EL (cell line): ENCODE measurements around the gene NRG4.
"Not testable (repeated sequence)": the region's sequence is repeated elsewhere in the genome, so short reads cannot be mapped to it uniquely, and the experiment has no call there.

Experiments
- DNase-seq: peaks from one replicate; pipeline ENCODE4 v3.0.0-alpha.2; 2016

Gene NRG4

DNA sequence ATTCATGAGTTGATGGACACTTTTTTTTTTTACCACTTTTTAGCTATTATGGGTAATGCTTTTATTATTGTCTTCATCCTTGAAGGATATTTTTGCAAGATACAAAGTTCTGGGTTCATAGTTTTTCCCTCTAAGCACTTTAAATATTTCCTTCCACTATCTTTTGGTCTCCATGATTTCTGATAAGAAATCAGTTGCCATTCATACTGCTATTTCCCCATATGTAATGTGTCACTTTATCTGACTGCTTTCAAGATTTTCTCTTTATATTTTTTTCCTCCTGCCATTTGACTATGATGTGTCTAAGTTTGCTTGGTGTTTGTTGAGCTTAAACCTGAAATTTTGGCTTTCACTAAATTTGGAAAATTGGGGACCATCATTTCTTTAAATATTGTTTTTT, 19.3 kb downstream of the NRG4 start:
- no peak for DNase-seq

DNA sequence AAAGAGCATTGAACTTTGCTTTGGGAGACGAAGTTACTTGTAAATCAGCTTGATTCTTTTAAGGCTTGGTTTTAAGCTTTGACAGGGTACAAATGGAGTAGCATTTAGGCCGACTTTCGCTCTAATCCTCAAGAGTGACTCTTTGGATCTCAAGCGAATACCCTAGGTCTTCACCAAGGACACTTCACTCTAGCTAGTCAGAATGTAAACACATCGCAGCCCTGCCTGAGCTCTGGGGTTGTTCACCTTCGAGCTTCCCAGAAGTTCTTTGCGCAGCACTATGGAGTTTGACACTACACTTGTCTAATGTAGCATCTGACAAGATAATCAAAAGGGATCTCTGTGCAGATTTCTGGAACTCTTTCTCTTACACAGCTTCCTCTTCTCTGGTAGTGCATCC, 22.3 kb downstream of the NRG4 start:
- no peak for DNase-seq

DNA sequence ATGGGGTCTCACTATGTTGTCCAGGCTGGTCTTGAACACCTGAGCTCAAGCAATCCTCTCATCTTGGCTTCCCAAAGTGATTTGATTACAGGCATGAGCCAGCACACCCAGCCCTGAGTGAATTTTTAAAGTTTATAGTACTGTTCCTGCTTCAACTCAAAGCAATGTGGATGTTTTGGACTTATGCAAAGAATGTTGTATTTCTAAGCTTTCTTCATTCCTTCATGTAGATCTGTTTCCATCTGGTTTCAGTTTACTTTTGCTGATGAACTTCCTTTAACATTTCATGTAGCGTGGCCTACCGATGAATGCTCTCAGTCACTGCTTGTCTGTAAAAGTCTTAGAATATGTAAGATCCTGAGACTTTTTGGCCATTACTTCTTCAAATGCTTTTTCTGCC, 23.2 kb downstream of the NRG4 start:
- DNase-seq: peak; percentile 5

DNA sequence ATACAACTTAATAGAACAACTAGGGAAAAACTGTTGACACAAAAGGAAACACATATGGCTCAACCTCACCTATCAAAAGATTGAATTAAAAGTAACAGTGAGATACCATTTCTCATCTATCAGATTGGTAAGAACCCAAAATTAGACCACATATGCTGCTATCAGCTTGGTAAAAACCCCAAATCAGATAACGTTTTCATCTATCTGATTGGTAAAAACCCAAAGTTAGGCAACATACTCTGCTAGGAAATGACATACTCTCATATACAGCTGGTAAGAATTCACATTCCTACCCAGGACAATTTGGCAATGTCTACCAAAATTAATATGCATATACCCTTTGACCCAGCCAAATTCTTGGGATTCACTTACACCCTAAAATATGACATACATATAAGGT, 26.3 kb downstream of the NRG4 start:
- peak; percentile 1 for DNase-seq

DNA sequence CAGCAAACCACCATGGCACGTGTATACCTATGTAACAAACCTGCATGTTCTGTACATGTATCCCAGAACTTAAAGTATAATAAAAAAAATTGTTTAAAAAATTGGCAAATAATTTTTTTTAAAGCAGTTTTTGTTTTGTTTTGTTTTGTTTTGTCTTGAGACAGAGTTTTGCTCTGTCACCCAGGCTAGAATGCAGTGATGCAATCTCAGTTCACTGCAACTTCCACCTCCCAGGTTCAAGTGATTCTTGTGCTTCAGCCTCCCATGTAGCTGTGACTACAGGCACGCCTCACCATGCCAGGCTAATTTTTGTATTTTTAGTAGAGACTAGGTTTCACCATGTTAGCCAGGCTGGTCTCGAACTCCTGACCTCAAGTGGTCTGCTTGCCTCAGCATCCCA, 27.5 kb downstream of the NRG4 start:
- DNase-seq: not testable (repeated sequence)

DNA sequence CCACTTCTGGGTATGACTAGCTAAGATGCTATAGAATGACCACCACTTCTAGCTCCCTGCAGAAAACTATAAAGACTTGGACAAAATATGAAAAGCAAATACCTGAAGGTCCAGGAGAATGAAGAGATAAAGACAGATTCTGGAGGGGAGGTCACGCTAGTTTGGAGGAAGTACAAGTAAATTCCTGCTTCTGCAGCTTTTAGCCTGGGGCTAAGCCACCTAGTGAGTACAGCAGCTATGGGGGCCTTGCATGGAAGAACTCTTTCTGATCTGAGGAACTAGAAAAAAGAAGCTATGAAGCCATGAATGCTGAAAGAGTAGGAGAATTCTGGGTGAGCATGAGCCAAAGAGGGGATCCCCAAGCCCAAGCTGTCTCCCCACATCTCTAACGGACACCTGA, 29.8 kb downstream of the NRG4 start:
- no peak for DNase-seq

DNA sequence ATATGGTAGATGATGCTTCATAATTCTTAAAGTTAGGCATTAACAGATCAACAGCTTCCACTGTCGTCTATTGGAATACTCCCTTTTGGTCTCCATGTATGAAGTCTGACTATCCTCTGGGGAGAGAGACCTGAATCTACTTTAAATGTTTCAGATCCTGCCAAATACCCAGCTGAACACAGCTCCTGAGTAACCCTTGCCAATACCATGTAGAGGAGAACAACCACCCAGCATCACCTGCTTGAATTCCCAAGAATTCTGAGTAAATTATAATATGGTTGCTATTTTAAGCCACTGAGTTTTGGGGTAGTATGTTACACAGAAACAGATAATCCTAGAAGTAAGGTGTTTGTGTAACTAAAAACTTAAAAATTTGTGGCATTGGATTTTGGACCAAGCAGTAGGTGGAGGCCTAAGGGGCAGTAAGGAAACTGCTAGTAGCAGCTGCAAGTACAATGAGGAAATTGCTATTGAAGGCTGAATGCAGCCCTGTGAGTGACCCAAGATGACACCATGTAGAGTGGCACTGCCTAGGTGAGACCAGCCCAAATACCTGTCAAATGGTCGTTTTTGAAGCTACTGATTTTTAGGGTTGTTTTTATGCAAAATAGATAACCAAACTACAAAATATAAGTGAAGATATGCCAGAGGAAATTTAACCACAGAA, 30.9 kb downstream of the NRG4 start:
- no peak for DNase-seq

DNA sequence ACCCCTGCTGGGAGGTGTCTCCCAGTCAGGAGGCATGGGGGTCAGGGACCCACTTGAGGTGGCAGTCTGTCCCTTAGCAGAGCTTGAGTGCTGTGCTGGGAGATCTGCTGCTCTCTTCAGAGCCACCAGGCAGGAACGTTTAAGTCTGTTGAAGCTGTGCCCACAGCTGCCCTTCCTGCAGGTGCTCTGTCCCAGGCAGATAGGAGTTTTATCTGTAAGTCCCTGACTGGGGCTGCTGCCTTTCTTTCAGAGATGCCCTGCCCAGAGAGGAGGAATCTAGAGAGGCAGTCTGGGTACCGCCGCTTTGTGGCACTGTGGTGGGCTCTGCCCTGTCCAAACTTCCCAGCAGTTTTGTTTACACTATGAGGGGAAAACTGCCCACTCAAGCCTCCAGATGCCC, 35.5 kb downstream of the NRG4 start:
- DNase-seq: not testable (repeated sequence)

DNA sequence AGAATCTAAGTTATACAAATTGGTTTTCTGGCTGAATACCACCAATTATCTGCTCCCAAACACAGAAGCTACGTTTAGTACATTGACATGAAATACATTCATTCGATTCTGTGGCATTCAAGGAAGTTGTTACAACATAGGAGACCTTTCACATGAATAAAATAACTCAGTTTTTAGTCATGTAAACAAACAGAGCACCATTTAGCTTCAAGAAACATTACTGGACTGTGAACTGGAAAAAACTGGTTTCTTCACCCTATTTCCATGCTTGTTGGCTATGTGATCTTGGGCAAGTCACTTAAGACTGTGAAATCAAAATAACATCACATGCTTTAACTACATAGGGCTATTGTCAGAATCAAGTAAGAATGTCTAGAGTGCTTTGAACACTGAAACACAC, 46.2 kb downstream of the NRG4 start:
- peak; percentile 64 for DNase-seq

DNA sequence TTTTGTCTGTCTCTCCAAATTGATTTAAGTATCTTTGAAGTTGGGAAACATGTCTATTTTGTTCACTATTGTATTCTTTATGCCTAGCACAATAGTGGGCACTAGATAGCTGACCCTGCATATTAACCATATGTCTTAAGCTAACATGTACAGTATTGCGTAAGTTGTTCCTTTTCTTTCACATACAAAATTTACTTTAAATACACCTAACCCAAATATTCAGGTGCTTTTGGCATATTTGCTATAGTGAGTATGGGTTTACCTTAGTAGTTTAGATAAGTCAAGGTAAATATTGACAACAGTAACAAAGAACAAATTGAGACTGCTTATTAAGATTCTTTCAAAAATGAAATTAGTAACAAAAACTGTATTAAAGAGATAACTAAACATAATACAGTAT, 50.9 kb downstream of the NRG4 start:
- no peak for DNase-seq

DNA sequence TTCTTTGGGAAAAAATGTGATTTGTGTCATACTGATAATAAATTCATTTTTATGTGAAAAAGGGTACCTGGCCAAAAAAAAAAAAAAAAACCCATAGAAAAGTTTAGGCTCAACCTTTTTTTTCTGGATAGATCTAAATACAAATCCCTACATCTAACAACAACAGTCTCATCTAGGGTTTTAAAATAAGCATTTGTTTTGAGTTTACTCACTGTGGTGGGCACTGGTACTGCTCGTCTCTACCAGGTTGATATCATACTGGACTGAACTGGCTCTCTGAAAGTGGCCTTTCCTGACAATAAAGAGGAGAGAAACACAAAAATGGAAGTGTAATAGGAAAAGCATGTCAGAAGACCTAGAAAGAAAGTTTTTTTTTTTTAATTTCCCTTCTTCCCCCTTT, 56.5 kb downstream of the NRG4 start:
- DNase-seq: no peak

DNA sequence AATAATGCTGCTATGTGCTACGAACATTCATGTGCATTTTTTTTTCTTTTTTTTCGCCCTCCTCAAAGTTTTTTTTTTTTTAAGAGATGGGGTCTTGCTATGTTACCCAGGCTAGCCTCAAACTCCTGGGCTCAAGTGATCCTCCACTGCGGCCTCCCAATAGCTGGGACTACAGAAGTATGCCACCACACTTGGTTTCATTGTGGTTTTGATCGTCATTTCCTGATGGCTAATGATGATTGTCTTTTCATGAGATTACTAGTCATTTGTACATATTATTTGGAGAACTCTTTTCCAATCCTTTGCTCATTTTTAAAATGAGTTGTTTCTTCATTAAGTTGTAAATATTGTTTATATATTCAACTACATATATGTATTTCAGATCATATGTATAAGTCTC, 59.7 kb downstream of the NRG4 start:
- no peak for DNase-seq

DNA sequence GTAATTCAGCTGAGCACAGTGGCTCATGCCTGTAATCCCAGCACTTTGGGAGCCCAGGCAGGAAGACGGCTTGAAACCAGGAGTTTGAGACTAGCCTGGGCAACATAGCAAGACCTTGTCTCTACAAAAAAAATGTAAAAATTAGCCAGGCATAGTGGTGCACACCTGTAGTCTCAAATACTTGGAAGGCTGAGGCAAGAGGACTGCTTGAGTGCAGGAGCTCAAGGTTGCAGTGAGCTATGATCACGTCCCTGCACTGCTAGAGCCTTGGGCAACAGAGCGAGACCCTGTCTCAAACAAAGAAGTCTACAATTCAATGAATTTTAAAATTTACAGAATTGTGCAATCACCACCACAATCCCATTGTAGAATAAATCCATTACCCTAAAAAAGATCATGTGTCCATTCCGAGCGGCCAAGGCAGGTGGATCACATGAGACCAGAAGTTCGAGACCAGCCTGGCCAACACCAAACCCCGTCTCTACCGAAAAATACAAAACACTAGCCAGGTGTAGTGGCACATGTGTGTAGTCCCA, 63.4 kb downstream of the NRG4 start:
- DNase-seq: no peak

DNA sequence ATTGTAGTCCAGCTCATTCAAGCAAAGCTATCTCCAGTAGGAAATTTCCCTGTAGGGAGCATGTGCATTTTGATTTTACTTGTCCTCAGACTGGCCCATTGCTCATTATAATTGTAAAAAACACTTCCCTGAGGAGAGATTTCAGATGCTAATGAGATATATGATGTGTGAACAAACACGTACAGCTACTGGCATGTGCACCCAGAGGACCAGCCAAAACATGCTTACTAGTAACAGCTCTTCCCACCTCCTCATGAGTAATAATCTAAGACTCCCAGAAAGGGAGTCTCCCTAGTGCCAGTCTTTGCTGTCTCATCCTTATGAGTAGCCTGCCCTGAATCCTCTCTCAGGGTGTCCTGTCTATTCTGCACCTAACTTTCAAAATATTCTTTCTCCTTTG, 65.1 kb downstream of the NRG4 start:
- peak; percentile 87 for DNase-seq

DNA sequence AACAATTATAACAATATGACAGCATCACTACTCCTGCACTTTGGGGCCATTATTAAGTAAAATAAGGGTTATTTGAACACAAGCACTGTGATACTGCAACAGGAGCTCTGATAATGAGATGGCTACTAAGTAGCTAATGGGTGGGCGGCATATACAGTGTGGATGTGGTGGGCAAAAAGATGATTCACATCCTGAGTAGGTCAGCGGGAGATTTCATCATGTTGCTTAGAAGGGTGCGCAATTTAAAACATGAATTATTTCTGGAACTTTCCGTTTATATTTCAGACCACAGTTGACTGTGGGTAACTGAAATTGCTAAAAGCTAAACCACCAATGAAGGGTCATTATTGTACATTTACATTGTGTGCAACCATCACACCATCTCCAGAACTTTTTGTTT, 66.3 kb downstream of the NRG4 start:
- peak; percentile 63 for DNase-seq

DNA sequence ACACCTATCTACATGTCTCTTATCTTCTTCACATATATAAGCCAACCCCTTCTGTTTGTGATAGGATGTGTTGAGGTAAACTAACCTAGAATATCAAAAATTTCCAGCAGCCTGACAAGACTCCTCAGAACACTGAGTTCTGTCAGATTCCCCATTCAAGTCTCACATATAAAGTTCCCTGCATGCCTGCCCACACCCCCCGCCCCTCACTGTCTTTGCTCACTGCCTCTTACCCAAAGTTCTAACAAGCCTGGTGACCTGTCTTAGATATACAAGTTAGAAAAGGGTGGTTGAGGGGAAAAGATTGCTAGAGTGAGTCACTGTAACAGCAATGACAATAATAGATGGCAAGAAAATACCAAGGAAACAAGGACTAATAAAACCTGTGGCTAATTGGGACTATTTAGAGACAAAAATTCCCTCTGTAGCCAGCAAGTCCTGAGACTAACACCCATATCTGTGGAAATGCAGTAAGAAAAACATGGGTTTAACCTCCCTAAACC, 68.5 kb downstream of the NRG4 start:
- peak; percentile 20 for DNase-seq

DNA sequence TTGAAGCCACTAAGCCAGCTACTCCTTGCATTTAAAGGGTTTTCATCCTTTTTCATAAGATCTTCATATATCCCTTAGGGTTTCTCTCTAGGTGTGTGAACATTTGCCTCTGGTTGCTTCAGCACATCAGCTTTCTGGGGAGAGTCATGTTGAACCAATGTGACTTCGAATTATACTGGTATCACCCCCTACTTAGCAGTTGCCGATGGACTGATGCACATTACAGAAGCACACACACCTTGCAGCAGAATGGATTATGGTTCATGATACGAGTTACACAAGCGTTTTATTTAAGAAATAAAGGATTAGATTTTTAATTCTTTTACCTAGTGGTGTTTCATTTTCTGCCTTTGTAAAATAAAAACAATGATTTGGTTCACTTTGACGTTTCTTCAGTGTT, 69.0 kb downstream of the NRG4 start:
- no peak for DNase-seq

DNA sequence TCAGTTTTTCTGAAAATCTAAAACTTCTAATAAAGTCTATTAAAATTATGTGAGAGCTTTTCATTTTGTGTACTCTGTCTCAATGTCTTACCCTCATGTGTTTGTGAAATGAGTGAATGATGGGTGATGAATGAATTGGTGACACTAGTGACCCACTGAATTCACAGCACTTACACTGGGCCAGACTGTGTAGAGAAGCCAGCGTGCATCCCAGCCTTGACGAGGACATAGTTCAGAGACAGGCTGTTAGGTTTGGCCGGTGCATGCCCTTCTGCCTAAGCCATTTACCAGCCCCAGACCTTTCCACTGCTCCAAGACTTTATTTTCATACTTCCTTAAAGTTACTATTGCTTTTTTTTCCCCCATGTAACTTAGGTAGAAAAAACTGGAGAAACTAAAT, 69.8 kb downstream of the NRG4 start:
- DNase-seq: no peak

DNA sequence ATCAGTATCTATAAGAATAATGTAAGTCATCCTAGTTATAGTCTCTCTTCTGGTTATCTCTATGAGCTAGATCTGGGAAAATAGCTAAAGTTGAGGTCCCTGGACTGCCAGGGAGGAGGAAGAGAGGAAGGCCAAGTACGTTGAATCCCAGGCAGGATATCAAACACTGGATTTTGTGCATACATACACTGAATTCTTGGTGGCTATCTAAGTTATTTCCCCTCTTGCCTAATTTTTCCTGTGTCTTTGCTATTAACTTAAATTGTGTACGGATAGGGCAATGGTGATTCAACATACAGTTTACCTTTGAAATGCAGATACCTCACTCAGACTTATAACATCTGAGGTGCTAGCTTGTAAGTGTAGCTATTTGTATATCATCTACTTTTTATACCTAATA, 81.4 kb downstream of the NRG4 start:
- DNase-seq: no peak

DNA sequence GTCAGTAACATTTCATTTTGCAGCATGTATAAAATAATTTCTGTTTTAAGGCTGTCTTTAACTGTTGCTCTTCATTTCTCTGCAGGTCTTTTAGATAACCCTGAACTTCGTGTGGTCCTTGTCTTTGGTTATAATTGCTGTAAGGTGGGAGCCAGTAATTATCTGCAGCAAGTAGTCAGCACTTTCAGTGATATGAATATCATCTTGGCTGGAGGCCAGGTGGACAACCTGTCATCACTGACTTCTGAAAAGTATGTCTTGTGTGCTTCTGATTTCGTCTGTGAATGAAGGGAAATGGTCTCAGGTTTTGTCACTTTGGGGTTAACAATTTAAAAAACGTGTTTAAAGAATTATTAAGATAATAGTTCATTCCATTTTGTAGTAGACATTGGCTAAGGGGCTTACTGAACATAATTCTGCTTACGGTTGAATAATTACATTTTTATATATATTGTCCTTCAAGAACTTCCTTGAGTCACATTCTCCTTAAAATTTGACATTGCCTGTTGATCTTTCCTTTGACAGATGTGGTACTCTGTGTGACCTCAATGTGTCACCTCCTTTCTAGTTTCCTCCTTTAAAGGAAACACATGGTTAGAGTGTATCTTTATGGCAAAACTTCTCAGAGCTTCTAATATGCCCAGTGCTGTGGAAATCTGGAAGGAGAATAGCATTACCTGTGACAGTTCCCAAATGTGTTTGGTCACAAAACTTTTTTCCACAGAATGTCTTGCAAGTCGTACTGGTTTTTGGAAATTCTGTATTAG, 82.2 kb downstream of the NRG4 start:
- no peak for DNase-seq

DNA sequence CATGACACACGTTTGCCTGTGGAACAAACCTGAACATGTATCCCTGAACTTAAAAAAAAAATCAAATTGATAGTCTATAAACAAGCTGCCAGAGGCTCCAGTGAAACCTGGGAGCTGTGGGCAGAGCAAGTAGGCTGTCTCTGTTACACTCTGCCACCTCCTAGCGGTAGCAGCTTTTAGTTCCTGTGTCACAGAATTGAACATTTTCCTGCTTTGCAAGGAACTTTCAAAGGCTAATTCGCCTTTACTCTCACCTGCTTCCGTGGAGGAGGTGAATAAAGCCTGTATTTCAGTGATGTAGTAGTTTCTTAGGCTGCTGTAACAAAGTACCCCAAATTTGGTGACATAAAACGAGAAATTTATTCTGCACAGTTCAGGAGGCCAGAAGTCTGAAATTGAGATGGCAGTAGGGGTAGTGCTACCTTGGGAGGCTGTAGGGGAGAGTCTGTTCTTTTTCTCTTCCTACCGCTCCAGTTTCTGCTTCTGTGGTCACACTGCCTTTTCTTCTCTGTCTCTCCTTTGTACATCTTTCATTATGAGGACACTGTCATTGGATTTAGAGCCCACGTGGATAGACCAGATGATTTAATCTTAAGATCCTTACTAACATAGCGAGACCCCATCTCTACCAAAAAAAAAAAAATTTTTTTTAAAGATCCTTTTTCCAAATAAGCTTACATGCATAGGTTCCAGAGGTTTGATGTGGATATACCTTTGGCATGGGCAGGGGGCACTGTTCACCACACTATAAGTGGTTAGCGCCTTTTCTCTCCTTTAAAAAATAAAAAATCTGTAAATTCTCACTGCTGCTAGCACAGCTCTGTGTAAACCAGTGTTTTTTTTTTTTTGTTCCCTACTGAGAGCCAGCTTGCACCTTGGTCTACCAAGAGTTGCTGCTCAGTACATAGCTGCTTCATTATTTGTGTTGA, 83.3 kb downstream of the NRG4 start:
- DNase-seq: peak; percentile 8

DNA sequence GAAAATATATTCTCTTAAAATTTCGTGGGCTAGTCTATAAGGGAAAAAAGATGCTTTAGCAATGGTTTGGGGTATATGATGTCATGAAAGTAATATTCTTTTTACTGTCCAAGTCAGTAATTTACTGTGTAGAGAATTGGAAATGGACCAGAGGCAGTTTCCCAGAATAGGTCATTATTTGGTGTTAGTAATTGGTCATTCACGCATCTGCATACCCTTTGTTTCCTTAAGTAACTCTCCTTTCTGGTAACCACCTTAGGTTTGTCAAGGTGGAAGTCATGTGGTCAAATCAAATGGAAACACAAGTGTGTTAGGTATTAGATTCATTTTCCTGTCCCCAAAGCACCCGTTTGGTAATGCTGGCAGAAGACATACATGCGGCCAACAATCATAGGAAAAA, 84.6 kb downstream of the NRG4 start:
- DNase-seq: no peak

DNA sequence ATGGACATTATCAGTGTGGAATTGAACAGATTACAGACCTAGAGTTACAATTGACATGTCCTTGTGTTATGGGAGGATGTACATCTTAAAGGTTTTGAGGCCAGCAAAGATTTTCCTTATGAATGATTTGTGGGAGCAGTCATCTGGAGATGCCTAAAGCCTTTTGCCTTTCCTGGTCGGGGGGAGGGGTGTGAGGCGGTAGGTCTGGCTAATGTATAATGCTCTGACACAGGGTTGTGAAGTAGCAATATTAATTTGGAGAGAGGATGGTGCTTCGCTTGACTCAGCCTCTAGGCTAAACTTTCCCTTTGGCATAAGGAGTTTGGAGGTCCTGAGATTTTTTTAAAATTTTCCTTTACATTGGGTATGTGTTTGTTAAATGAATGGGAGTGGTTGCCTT, 85.3 kb downstream of the NRG4 start:
- DNase-seq: no peak
